ENCODE results near the gene SLC33A1.

SLC33A1 gene

DNA sequence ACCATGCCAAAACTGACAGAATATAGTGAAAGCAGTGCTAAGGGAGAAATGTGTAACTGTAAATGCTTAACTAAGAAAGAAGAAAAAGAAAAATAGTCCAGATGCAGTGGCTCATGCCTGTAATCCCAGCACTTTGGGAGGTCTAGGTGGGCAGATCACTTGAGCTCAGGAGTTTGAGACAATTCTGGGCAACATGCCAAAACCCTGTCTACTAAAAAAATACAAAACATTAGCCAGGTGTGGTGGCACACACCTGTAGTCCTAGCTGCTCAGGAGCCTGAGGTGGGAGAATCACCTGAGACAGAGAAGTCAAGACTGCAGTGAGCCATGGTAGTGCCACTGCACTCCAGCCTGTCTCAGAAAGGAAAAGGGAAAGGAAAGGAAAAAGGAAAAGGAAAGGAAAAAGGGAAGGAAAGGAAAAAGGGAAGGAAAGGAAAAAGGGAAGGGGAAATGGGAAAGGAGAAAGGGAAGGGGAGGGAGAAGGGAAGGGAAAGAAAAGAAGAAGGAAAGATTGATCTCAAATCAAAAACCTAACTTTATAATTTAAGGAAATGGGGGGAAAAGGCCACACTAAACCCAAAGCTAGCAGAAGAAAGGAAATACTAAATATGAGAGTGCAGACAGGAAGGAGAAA, 68.4 kb downstream of the SLC33A1 start:
- DNase-seq: no peak

- DNase-seq: no peak
Measured at GRCh38 chr3:155782390-155782953, 71.8 kb downstream of the SLC33A1 start.

- DNase-seq: no peak
Measured at GRCh38 chr3:155780291-155780690, 73.9 kb downstream of the SLC33A1 start.

DNA sequence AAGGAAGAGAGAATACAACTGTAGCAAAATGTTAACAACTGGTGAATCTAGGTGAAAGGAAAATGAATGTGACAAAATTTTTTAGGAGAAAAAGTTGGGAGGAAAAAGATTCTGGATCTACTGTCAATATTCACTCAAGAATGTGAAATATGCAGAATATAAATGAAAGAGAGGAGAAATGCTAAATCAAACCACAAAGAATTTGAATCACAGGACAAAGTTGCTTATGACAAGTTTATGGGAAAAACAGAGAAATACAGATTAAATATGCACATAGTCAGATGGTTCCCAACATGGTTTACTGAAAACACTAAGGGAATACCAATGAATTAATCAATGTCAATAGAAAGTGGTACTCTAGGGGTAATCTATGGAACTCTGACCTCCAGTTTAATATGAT, 75.8 kb downstream of the SLC33A1 start:
- no peak for DNase-seq

DNA sequence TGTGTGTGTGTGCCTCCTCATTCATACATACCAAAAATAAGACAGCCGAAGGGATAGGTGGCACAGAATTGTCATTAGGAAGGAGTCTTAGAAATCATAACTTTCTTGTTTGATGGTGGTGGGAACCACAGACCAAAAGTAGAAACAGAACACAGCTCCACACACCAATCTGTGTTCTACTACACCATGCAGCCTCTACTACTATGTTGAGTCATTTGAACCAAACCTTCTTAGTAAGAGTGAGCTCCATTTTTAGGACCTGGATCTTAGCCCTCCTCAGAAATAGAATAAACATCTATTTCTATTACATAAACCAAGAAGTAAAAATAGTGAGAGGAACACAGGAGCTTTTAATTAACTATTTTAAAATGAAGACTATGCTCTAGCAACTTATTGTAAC, 81.4 kb downstream of the SLC33A1 start:
- no peak for DNase-seq

- no peak for DNase-seq
Measured at GRCh38 chr3:155771126-155771525, 83.1 kb downstream of the SLC33A1 start.
